Liver (tissue), 9 donors: ENCODE results near the gene MTRF1L. TPM values are rescaled to one million over a fixed set of nuclear protein-coding genes. Genes with fewer than 3 reads are reported as not detected.

Source experiments
- DNase-seq: peaks from one replicate; pipeline ENCODE4 v3.0.0-alpha.2; 2017; ENCODE audit warnings: low spot score
- H3K27ac ChIP-seq, 2 donors: one replicate each; pipeline ENCODE4 v1.7.0; 2013; ENCODE audit warnings: inconsistent platforms in 2 of 2, low read length in 2 of 2, control low read depth in 1 of 2, low read depth in 1 of 2, mild to moderate bottlenecking in 1 of 2
- H3K27me3 ChIP-seq, 4 donors: one replicate each; pipeline versions ENCODE4 v1.6.1 to v1.7.0; 2013; ENCODE audit warnings: low read length in 3 of 4, inconsistent platforms in 1 of 4, mild to moderate bottlenecking in 1 of 4, moderate library complexity in 1 of 4; ENCODE audit not compliant: control insufficient read depth in 4 of 4, insufficient read depth in 4 of 4
- H3K36me3 ChIP-seq, 4 donors: one replicate each; pipeline versions ENCODE4 v1.6.1 to v1.7.0; 2013; ENCODE audit warnings: low read length in 3 of 4, mild to moderate bottlenecking in 3 of 4, low read depth in 1 of 4, moderate library complexity in 1 of 4; ENCODE audit not compliant: control insufficient read depth in 4 of 4, insufficient read depth in 3 of 4
- H3K4me1 ChIP-seq, 4 donors: one replicate each; pipeline versions ENCODE4 v1.6.1 to v1.7.0; 2013; ENCODE audit warnings: low read length in 3 of 4, mild to moderate bottlenecking in 3 of 4, moderate library complexity in 1 of 4; ENCODE audit not compliant: control insufficient read depth in 4 of 4, insufficient read depth in 4 of 4
- H3K4me3 ChIP-seq, 3 donors: one replicate each; pipeline versions ENCODE4 v1.6.1 to v1.7.0; 2013; ENCODE audit warnings: low read length in 3 of 3, control low read depth in 1 of 3, low read depth in 1 of 3, mild to moderate bottlenecking in 1 of 3
- H3K9ac ChIP-seq, 2 donors: one replicate each; pipeline ENCODE4 v1.7.0; 2013; ENCODE audit warnings: low read length in 2 of 2, mild to moderate bottlenecking in 2 of 2, moderate library complexity in 2 of 2, control low read depth in 1 of 2, low read depth in 1 of 2
- H3K9me3 ChIP-seq, 4 donors: one replicate each; pipeline versions ENCODE4 v1.6.1 to v1.7.0; 2013; ENCODE audit warnings: low read length in 3 of 4; ENCODE audit not compliant: control insufficient read depth in 4 of 4
- EGR1 ChIP-seq, 2 donors: IDR thresholded peaks; 2 replicates each; pipeline ENCODE4 v1.6.1; 2016 to 2018; ENCODE audit warnings: antibody characterized with exemption in 2 of 2, low read depth in 2 of 2
- FOXA1 ChIP-seq: IDR thresholded peaks from 2 replicates; pipeline ENCODE4 v1.6.1; 2016; ENCODE audit warnings: antibody characterized with exemption
- FOXA2 ChIP-seq: IDR thresholded peaks from 2 replicates; pipeline ENCODE4 v1.6.1; 2016; ENCODE audit warnings: antibody characterized with exemption
- GABPA ChIP-seq, 2 donors: IDR thresholded peaks in 1 of 2; conservative IDR thresholded peaks in 1 of 2; 2 replicates each; pipeline ENCODE4 v1.6.1; 2016; ENCODE audit warnings: antibody characterized with exemption in 2 of 2, mild to moderate bottlenecking in 1 of 2, moderate library complexity in 1 of 2
- HNF4A ChIP-seq, 2 donors: conservative IDR thresholded peaks; 2 replicates each; pipeline ENCODE4 v1.6.1; 2016; ENCODE audit warnings: antibody characterized with exemption in 2 of 2, mild to moderate bottlenecking in 2 of 2
- HNF4G ChIP-seq: IDR thresholded peaks from 2 replicates; pipeline ENCODE4 v1.6.1; 2016; ENCODE audit warnings: antibody characterized with exemption
- JUND ChIP-seq, 2 donors: IDR thresholded peaks; 2 replicates each; pipeline ENCODE4 v1.6.1; 2016; ENCODE audit warnings: antibody characterized with exemption in 2 of 2
- NR2F2 ChIP-seq: IDR thresholded peaks from 2 replicates; pipeline ENCODE4 v1.6.1; 2016; ENCODE audit warnings: antibody characterized with exemption
- RAD21 ChIP-seq, 2 donors: IDR thresholded peaks; 2 replicates each; pipeline ENCODE4 v1.6.1; 2016; ENCODE audit warnings: antibody characterized with exemption in 2 of 2, mild to moderate bottlenecking in 2 of 2
- RXRA ChIP-seq, 2 donors: IDR thresholded peaks; 2 replicates each; pipeline ENCODE4 v1.6.1; 2017 to 2018; ENCODE audit warnings: antibody characterized with exemption in 2 of 2, mild to moderate bottlenecking in 1 of 2
- SP1 ChIP-seq: IDR thresholded peaks from 2 replicates; pipeline ENCODE4 v1.6.1; 2018; ENCODE audit warnings: antibody characterized with exemption, mild to moderate bottlenecking
- TAF1 ChIP-seq: conservative IDR thresholded peaks from 2 replicates; pipeline ENCODE4 v1.6.1; 2016; ENCODE audit warnings: antibody characterized with exemption, mild to moderate bottlenecking
- YY1 ChIP-seq: IDR thresholded peaks from 2 replicates; pipeline ENCODE4 v1.6.1; 2016; ENCODE audit warnings: antibody characterized with exemption, mild to moderate bottlenecking
- WGBS: extraction: QIAGEN DNeasy Blood & Tissue Kit; methylation state at CpG from one replicate; pipeline ENCODE4 v1.1.7; 2013; 5-methylcytosine and 5-hydroxymethylcytosine counted together
- polyA plus RNA-seq, 2 donors: library from polyadenylated mRNA; stranded (reverse) in 1 of 2; unstranded in 1 of 2; fragments of 200-250 nt in 1 of 2; fragments of >200 nt in 1 of 2; fragmentation: Nextera tagmentation in 1 of 2; extraction: Ambion mirVana in 1 of 2; gene quantifications; one replicate each; pipeline versions ENCODE4 v1.2.1 to v1.2.3, GENCODE V29; 2013 to 2015
- total RNA-seq, 2 donors: library from RNA; depleted of rRNA; stranded (reverse); fragments of >200 nt; gene quantifications; one replicate each; pipeline ENCODE4 v1.2.3, GENCODE V29; 2014
- TF ChIP-seq, protein P1 (sequence below): fragments of 150-350 bp; IDR thresholded peaks from 2 replicates; pipeline ENCODE4 v1.5.1; 2017; ENCODE audit warnings: improper control_type of control experiment, low read depth, low read length; ENCODE audit not compliant: missing input control
- TF ChIP-seq, protein P2 (sequence below): IDR thresholded peaks from 2 replicates; pipeline ENCODE4 v1.6.1; 2016; ENCODE audit warnings: antibody characterized with exemption
- TF ChIP-seq, protein P3 (sequence below): IDR thresholded peaks from 2 replicates; pipeline ENCODE4 v1.6.1; 2016; ENCODE audit warnings: antibody characterized with exemption, mild to moderate bottlenecking
- TF ChIP-seq, protein P4 (sequence below): IDR thresholded peaks from 2 replicates; pipeline ENCODE4 v1.6.1; 2016; ENCODE audit warnings: antibody characterized with exemption
- TF ChIP-seq, protein P5 (sequence below): IDR thresholded peaks from 2 replicates; pipeline ENCODE4 v1.6.1; 2016; ENCODE audit warnings: antibody characterized with exemption
- donor health status: healthy.
- donor health status: healthy.
- donor health status: healthy.
- donor health status: healthy.
- donor health status: healthy.

The MTRF1L gene
- total and polyA plus RNA-seq, 4 donors, result 6.1 to 11.1 (median 8.4) TPM

DNA sequence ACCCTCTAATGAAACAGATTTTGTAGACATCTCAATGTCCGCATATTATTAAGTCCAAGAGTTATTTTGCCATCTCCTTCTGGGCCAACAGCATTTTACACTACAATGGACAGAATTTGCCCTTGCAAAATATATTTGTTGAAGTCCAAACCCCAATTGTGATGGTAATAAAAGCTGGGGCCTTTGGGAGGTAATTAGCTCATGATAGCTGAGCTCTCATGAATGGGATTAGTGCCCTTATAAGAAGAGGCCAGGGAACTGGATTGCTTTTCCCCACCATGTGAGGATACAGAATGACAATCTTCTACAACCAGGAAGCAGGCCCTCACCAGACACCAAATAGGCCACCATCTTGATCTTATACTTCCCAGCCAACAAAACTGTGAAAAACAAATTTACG is 44.9 kb upstream of the MTRF1L start:
- Histone ChIP-seq H3K4me1 (no peaks in the 10 kb centered on the region), H3K9me3 (no peaks in the 10 kb centered on the region), H3K27ac (no peak overlapping the region), H3K36me3 (no peaks in the 10 kb centered on the region), H3K27me3 (no peaks in the 10 kb centered on the region), H3K4me3 (no peak overlapping the region), H3K9ac (no peak overlapping the region)
- 75% methylated on average over 2 of the region's 2 CpGs for WGBS
- no peak for DNase-seq
- TF ChIP-seq SP1 (no peak), RXRA (IDR thresholded peaks at IDR 0.05) (no peak), RAD21 (IDR thresholded peaks at IDR 0.05) (no peak), TAF1 (no peak), EGR1 (IDR thresholded peaks at IDR 0.05; ENCODE audit: low read depth in 2 of 2) (no peak), HNF4G (no peak), FOXA1 (no peak), FOXA2 (no peak), GABPA (IDR thresholded peaks at IDR 0.05 in 1 of 2, conservative IDR thresholded peaks at IDR 0.05 in 1 of 2) (no peak), NR2F2 (no peak), HNF4A (conservative IDR thresholded peaks at IDR 0.05) (no peak), YY1 (no peak), JUND (IDR thresholded peaks at IDR 0.05) (no peak)
- TF ChIP-seq, protein P1, sequence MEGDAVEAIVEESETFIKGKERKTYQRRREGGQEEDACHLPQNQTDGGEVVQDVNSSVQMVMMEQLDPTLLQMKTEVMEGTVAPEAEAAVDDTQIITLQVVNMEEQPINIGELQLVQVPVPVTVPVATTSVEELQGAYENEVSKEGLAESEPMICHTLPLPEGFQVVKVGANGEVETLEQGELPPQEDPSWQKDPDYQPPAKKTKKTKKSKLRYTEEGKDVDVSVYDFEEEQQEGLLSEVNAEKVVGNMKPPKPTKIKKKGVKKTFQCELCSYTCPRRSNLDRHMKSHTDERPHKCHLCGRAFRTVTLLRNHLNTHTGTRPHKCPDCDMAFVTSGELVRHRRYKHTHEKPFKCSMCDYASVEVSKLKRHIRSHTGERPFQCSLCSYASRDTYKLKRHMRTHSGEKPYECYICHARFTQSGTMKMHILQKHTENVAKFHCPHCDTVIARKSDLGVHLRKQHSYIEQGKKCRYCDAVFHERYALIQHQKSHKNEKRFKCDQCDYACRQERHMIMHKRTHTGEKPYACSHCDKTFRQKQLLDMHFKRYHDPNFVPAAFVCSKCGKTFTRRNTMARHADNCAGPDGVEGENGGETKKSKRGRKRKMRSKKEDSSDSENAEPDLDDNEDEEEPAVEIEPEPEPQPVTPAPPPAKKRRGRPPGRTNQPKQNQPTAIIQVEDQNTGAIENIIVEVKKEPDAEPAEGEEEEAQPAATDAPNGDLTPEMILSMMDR, result no peak
- TF ChIP-seq, protein P2, sequence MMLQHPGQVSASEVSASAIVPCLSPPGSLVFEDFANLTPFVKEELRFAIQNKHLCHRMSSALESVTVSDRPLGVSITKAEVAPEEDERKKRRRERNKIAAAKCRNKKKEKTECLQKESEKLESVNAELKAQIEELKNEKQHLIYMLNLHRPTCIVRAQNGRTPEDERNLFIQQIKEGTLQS, result no peak
- TF ChIP-seq, protein P3, sequence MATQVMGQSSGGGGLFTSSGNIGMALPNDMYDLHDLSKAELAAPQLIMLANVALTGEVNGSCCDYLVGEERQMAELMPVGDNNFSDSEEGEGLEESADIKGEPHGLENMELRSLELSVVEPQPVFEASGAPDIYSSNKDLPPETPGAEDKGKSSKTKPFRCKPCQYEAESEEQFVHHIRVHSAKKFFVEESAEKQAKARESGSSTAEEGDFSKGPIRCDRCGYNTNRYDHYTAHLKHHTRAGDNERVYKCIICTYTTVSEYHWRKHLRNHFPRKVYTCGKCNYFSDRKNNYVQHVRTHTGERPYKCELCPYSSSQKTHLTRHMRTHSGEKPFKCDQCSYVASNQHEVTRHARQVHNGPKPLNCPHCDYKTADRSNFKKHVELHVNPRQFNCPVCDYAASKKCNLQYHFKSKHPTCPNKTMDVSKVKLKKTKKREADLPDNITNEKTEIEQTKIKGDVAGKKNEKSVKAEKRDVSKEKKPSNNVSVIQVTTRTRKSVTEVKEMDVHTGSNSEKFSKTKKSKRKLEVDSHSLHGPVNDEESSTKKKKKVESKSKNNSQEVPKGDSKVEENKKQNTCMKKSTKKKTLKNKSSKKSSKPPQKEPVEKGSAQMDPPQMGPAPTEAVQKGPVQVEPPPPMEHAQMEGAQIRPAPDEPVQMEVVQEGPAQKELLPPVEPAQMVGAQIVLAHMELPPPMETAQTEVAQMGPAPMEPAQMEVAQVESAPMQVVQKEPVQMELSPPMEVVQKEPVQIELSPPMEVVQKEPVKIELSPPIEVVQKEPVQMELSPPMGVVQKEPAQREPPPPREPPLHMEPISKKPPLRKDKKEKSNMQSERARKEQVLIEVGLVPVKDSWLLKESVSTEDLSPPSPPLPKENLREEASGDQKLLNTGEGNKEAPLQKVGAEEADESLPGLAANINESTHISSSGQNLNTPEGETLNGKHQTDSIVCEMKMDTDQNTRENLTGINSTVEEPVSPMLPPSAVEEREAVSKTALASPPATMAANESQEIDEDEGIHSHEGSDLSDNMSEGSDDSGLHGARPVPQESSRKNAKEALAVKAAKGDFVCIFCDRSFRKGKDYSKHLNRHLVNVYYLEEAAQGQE, result no peak
- TF ChIP-seq, protein P4, sequence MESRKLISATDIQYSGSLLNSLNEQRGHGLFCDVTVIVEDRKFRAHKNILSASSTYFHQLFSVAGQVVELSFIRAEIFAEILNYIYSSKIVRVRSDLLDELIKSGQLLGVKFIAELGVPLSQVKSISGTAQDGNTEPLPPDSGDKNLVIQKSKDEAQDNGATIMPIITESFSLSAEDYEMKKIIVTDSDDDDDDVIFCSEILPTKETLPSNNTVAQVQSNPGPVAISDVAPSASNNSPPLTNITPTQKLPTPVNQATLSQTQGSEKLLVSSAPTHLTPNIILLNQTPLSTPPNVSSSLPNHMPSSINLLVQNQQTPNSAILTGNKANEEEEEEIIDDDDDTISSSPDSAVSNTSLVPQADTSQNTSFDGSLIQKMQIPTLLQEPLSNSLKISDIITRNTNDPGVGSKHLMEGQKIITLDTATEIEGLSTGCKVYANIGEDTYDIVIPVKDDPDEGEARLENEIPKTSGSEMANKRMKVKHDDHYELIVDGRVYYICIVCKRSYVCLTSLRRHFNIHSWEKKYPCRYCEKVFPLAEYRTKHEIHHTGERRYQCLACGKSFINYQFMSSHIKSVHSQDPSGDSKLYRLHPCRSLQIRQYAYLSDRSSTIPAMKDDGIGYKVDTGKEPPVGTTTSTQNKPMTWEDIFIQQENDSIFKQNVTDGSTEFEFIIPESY, result no peak
- TF ChIP-seq, protein P5, sequence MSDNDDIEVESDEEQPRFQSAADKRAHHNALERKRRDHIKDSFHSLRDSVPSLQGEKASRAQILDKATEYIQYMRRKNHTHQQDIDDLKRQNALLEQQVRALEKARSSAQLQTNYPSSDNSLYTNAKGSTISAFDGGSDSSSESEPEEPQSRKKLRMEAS, result no peak

DNA sequence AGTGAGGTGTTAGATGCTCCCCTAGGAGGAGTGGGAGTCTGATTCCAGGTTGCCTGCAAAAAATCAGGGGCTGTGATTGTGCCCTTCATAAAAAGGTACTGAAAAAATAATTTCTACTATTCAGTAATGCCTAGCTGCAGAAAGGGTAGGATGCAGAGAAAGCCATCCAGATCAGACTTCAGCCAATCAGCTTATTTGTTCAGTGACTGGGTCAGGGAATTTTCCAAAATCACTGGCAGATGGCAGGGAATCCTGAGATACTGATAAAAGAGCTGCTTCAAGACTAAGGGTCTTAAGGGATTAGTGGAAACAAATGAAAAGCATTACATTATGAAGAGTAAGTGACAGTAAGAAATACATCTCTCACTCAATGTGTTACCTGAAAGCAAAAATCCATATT is 42.8 kb upstream of the MTRF1L start:
- no peak overlapping the region for H3K27ac ChIP-seq
- H3K9ac ChIP-seq, result no peak overlapping the region
- DNase-seq, result no peak
- H3K4me3 ChIP-seq, result no peak overlapping the region
- H3K36me3 ChIP-seq, result no peaks in the 10 kb centered on the region
- H3K27me3 ChIP-seq, result no peaks in the 10 kb centered on the region
- TF ChIP-seq, protein P3, result no peak
- TF ChIP-seq TAF1, result no peak
- TF ChIP-seq, protein P2, result no peak
- no peaks in the 10 kb centered on the region for H3K4me1 ChIP-seq
- no peaks in the 10 kb centered on the region for H3K9me3 ChIP-seq
